Stimulated activated CD4-positive, alpha-beta T cell treated with anti-CD3 and anti-CD28 coated beads, Interleukin-4, amount 100 ng/mL, for 48 hours (primary cell): ENCODE measurements around the gene HAS3.

Experiments
- DNase-seq, 2 donors: peaks; one replicate each; pipeline ENCODE4 v3.0.0-alpha.2; 2020; ENCODE audit warnings: low read depth in 2 of 2

The HAS3 gene

GRCh38 chr16:69089091-69089910, 16.2 kb upstream of the HAS3 start:
- DNase-seq, result peak in 1 of 2 donors; percentile 37

GRCh38 chr16:69093974-69094373, 11.5 kb upstream of the HAS3 start:
- DNase-seq, result no peak

- no peak for DNase-seq
These were observed 11.0 kb upstream of the HAS3 start for GRCh38 chr16:69094501-69094900.

GRCh38 chr16:69095193-69095592, 10.3 kb upstream of the HAS3 start:
- no peak for DNase-seq

GRCh38 chr16:69100071-69100691, 5.3 kb upstream of the HAS3 start:
- DNase-seq, result no peak

- no peak for DNase-seq
These were observed 1.2 kb downstream of the HAS3 start for GRCh38 chr16:69106491-69107315.

DNA sequence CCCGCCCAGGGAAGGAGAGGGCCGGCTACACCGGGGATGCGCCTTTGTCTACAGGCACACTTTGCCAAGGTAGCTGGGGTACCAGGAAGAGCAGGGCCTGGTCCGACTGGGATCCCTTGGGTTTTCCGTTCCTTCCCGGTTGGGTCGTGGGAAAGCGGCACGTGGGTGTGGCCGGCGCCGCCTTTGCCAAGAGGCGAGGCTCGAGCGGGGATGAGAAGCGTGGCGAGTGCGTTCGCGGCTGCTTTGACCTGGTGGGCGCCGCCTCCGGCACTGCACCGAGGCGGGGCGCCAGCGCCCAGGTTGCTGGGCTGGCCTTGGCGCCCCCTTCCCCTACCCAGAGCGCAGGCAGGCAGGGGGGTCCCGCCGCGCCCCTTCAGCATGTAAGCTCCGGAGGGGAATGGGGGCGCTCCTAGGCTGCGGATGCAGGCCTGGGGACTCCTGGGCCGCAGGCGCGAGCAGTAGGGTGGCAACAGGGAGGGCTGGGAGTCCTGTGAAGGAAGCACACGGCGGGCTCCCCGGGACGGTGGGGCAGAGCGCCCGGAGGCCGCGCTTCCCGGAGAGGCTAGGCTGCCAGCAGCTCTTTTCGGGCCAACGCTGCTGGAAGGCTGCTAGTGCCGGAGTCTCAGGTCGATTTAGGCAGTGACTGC, 2.0 kb downstream of the HAS3 start:
- no peak for DNase-seq

GRCh38 chr16:69108064-69108904, 2.8 kb downstream of the HAS3 start:
- DNase-seq, result no peak

GRCh38 chr16:69108905-69109252, 3.4 kb downstream of the HAS3 start:
- no peak for DNase-seq

- no peak for DNase-seq
These were observed 4.2 kb downstream of the HAS3 start for GRCh38 chr16:69109486-69110270.

DNA sequence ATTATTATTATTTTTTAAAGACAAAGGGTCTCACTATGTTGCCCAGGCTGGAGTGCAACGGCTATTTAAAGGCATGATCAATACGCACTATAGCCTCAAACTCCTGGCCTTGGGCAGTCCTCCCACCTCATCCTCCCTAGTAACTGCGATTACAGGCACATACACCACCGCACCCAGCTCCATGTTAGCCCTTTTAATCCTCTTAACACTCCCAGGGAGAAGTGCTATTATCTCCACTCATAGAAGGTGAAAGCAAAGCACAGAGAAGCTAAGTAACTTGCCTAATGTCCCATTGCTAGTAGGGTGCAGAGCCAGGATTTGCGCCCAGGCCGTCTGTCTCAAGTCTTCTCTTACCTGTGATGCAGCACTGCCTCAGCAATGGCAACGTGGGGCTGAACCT, 5.0 kb downstream of the HAS3 start:
- no peak for DNase-seq

- no peak for DNase-seq
These were observed 5.9 kb downstream of the HAS3 start for GRCh38 chr16:69111216-69111875.

DNA sequence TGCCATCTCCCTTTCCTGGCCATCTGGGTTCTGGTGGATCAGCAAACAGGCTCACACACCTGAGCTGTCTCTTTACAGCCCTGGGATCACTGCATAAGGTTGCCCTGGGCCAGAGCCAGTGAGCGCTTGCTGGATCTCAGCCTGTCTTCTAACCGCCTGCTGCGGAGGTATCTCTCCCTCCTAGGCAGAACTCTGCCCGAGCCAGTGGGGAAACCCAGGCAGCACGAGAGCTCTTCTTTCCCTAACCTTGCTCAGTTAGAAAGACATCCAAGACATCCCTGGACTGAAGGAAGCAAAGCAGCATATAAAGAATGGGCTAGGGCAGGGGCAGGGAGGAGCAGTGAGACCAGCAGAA, 6.4 kb downstream of the HAS3 start:
- DNase-seq, result no peak

DNA sequence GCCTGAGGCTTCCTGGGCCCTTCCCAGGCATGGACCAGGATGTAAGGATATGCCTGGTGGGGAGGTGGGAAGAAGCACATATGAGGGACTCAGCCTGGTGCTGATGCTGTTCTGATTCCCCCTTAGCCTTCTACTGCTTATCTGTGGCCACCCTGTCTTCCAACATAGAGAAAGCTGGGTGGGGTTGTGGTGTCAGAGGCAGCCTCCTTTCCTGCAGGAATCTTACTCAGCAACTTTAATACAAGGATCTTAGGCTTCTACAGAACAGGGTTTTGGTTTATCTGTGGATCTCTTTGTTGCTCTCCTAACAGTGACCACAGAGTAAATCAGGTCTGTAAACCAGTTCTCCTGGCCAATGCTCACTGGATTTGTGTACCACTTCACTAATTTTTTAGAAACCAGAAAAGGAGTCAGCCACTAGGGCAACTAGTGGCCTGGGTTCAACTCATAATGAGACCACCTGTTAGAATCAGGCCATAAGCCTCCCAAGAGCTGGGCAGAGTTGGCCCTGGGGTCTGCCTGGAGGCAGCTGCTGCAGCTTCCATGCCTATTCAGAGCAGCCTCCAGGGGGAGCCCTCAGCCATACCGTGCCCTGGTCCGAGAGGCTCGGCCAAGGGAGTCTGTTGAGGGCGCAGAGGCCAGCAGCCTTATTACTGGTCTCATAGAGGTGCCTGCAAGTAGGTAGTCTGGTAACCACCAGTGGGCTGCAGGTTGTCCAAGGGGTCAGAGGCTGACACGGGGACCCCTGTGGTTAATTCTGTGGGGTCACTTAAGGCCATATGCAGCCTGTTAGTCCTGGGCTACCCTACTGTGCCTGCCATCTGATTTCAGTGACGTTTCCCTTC, 7.1 kb downstream of the HAS3 start:
- peak; percentile 51 to 55 for DNase-seq

- DNase-seq, result no peak
These were observed 7.8 kb downstream of the HAS3 start for GRCh38 chr16:69113216-69113615.

DNA sequence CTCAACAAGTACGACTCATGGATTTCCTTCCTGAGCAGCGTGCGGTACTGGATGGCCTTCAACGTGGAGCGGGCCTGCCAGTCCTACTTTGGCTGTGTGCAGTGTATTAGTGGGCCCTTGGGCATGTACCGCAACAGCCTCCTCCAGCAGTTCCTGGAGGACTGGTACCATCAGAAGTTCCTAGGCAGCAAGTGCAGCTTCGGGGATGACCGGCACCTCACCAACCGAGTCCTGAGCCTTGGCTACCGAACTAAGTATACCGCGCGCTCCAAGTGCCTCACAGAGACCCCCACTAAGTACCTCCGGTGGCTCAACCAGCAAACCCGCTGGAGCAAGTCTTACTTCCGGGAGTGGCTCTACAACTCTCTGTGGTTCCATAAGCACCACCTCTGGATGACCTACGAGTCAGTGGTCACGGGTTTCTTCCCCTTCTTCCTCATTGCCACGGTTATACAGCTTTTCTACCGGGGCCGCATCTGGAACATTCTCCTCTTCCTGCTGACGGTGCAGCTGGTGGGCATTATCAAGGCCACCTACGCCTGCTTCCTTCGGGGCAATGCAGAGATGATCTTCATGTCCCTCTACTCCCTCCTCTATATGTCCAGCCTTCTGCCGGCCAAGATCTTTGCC, 9.0 kb downstream of the HAS3 start:
- no peak for DNase-seq

DNA sequence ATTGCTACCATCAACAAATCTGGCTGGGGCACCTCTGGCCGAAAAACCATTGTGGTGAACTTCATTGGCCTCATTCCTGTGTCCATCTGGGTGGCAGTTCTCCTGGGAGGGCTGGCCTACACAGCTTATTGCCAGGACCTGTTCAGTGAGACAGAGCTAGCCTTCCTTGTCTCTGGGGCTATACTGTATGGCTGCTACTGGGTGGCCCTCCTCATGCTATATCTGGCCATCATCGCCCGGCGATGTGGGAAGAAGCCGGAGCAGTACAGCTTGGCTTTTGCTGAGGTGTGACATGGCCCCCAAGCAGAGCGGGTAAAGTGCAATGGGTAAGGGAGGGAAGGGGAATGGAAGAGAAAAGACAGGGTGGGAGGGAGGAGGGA, 9.5 kb downstream of the HAS3 start:
- DNase-seq, result no peak

DNA sequence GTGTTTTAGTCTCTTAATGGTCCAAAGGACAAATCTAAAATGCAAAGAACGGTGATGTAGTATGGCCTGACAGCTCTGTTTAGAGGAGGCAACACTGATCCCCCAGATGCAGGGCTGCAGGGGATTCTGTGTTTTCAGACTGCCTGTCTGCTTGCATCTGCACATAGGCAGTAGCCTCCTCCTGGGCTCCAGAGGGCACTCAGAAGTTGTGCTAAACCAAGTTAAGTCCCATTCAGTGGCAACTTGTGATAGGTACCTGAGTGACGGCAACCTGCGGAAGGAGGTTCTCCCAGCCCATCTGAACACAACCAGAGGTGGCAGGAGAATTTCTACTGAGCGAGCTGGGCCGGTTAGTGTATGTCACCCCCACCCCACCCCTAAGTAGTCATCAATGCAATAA, 9.9 kb downstream of the HAS3 start:
- DNase-seq, result no peak

DNA sequence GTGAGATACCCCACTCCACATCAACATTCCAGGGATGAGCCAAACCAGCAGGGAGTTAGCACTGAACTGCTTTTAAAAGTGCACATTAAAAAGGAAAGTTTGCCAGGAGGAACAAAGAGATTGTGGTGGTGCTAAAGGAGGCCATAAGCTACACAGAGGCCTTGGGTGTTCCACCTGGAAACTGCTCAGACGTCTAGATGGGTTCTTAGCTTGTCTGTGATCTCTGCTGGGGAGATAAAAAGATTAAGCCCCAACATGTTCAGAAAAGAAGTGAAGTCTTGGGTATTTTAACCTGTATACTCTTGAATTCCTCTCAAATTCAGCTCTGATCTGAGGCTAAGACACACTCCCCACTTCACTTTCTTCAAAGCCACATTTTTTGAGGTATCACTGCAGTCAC, 10.4 kb downstream of the HAS3 start:
- DNase-seq, result no peak
